Mesenteric fat pad (tissue), 1 donor: Measurements from ENCODE around the gene FAM151B. TPM values are rescaled to one million over a fixed set of nuclear protein-coding genes. Genes with fewer than 3 reads are reported as not detected.
"Not testable (repeated sequence)": the region's sequence is repeated elsewhere in the genome, so short reads cannot be mapped to it uniquely, and the experiment has no call there.

ENCODE experiments used
- DNase-seq: peaks from one replicate; pipeline ENCODE4 v3.0.0-alpha.2; 2020; ENCODE audit warnings: low spot score
- long read RNA-seq: library from polyadenylated mRNA; unstranded; transcript quantifications from one replicate; pipeline ENCODE4 v2.0.0, GENCODE V29; 2020
- total RNA-seq: library from RNA; stranded (reverse); fragmentation: NEBNext Ultra II Directional; extraction: Animal tissue kit (Norgen Biotek cat#: 25700); gene quantifications from one replicate; pipeline ENCODE4 v1.2.1, GENCODE V29; 2021
- donor health status: DM: yes; HTN: yes; CAD: no.

Gene FAM151B, protein sequence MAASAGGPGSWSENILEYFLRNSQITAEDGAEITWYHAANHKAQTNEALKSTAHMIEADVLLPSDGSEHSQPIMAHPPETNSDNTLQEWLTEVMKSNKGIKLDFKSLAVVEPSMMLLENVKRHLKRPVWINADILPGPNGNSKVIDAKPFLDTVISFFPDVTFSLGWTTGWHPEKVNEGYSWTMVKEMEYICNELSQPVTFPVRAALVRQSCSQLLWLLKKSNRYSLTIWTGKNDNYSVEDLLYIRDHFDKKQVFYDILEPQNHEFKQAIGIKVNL
- total RNA-seq, result 4.0 TPM
- long read RNA-seq, partial matches to known transcripts, result 3 of 7 reads
- long read RNA-seq, other reads (novel, unspliced or antisense), result 1 of 7 reads

DNA sequence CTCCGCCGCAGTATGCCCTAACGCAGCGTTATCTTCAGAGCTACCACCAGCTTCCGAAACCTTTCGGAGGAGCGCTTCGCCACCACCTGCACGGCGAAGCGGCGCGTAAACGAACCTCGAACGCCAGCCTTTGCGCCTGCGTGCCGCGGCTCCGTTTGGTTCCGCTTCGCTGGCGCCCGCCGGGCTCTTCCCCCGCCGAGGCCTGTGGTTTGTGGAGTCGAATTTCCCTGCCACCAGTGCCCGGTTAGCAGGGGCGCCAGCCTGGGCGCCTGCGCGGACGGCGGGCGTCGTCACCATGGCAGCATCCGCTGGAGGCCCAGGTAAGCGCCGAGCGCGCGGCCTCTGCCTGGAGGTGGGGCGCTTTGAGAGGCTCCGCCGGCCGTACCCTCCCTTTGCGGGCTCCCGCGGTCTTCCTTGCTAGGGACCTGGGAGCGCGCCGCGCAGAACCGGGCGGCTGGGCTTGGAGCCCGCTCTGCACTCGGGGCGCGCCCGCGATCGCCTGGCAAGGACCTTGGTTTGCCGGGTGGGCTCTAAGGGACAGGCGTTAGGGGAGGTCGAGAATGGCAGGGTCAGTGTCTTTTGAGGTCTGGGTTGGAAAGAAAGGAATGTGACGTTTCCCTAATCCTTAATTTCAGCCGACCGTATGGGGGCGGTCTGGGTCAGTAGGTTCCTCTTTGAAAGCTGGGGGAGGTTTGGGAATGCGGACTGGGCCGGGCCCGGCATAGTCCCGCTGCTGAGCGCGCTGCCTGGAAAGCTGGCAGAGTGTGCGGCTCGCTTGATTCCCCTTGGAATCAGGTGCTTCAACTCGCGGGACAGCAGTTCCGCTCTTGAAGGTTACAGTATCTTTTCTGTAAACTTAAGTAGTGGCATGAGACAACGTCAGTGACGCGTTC lies at the start of gene FAM151B:
Gene FAM151B, plus strand, starts transcription at position 272 of the 893 bp plus-strand sequence. Its CDS starts 24 bp downstream, at position 296.
- peak; percentile 94 for DNase-seq

DNA sequence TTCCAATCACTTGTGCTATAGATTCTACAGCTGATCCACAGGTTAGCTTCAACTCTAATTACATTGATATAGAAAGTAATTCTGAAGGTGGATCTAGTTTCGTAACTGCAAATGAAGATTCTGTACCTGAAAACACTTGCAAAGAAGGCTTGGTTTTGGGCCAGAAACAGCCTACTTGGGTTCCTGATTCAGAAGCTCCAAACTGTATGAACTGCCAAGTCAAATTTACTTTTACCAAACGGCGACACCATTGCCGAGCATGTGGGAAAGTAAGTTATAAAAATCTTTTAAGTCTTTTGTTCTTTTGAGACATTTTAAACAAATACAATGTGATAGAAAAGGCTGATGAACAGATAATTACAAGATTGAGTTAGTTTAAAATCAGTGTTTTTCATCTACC lies 49.2 kb upstream of the FAM151B start:
- DNase-seq, result no peak

DNA sequence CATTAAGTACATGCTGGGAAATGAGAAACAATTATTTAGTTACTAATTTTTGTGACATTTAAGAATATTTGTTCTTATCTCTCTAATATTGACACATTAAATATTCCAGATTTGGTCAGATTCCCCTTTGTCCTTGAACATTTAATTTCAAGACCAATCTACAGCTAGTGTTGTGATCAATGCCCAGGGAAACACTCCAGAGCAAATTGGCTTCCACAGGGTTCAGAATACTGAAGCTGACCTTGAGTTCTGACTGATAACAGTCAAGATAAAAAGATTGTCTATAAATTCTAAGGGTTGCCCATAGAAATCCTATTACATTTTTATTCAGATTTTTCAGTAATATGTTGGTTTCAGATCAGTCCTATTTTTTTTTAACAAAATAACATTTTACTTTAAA lies 48.7 kb upstream of the FAM151B start:
- no peak for DNase-seq

DNA sequence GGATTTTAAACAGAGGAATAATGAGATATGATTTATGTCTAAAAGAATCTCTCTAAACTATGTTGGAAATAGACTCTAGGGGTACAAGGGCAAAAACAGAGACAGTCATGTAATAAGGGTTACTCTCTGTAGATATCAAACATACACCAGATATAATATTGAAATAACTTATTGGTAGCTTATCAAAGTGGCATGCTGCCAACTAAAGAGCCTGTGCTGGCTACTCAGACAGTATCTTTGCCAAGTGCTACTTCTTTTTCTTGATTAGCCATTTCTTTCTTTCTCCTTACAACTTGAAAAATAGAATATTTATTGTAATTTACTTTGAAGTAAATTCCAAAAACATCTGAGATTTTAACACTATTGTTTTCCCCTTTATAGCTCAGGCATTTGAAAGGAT lies 45.2 kb upstream of the FAM151B start:
- no peak for DNase-seq

DNA sequence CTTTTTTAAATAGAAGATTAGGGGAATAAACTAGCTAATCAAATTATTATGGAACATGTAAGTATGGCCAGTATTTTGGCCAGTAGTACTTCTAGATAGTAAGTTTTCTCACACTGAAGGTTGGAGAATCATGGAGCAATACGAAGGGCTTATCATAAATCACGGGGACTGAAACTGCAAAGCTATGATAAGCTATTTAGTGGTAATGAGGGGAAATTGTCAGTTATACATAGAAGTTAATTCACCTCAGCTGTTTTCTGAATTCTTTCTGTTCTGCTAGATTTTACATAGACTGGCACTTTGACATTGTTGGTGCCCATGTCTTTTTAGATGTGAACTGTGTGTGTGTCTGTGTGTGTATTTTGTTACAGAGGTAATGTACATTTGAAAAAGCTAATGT lies 34.5 kb upstream of the FAM151B start:
- DNase-seq, result no peak

DNA sequence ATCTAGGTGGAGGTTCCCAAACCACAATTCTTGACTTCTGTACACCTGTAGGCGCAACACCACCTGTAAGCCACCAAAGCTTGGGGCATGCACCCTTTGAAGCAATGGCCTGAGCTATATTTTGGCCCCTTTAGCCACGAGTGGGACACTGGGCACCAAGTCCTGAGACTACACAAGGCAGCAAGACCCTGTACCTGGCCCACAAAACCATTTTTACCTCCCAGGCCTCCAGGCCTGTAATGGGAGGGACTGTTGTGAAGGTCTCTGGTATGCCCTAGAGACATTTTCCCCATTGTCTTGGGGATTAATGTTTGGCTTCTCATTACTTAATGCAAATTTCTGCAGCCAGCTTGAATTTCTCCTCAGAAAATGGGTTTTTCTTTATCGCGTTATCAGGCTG lies 24.6 kb upstream of the FAM151B start:
- DNase-seq, result no peak

DNA sequence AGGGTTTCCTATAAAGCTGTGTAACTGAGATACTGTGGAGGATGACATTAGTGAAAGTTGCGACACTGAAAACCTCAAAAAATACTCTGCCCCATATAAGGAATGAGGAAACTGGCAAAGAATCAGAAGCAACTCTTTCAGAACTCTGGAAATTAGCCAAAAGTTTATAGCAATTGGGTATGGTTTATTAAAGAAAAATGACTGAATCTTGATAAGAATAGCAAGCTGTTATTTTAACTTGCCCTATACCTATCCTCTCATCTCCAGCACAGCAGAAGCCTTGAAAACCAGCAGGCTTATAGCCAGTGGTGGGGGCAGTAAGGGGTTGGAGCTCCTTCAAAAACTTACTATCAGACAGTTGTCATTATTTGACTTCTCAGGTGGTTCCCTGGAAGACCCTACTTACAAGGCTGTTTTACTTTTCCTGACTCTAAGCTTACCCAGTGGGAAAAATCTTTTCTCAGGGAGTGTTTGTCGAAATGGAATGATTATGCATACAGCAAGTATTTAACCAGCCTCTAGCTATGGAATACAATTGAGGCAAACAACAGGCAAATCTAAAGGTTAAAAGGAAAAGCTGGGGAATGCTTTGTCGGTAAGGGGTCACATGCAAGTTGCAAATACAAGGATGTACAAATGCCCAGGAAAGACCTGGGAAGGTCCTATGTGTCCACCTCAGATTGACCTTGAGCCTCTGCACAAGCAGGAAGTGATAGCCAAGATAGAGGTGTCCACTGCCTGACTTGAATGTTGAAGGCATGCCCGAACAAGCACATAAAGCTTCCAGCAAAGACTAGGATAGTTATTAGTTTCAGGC lies 21.0 kb upstream of the FAM151B start:
- DNase-seq, result no peak

DNA sequence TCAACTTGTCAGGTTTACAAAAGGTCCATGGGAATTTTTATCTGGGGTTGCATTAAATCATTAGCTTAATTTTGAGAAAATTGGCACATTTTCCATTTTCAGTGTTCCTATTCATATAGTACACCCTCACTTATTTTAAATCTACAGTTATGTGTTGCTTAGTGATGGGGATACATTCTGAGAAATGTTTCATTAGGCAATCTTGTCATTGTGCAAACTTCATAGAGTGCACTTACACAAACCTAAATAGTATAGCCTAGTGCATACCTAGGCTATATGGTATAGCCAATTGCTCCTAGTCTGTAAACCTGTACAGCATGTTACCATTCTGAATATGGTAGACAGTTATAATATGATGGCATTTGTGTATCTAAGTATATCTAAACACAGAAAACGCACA lies 19.8 kb upstream of the FAM151B start:
- DNase-seq, result no peak

DNA sequence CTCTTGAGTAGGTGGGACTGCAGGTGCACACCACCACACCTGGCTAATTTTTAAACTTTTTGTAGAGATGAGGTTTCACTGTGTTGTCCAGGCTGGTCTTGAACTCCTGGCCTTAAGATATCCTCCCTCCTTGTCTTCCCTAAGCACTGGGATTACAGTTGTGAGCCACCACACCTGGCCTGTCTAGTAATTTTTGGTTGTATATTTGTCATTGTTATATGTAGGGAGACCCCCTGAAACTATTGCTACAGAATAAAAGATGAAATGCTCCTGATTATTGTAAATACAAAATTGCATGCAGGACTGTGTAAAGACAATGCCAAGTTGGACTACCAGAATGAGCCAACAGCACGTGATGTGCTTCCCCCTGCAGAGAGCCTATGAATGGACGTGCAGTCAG lies 17.3 kb upstream of the FAM151B start:
- not testable (repeated sequence) for DNase-seq

DNA sequence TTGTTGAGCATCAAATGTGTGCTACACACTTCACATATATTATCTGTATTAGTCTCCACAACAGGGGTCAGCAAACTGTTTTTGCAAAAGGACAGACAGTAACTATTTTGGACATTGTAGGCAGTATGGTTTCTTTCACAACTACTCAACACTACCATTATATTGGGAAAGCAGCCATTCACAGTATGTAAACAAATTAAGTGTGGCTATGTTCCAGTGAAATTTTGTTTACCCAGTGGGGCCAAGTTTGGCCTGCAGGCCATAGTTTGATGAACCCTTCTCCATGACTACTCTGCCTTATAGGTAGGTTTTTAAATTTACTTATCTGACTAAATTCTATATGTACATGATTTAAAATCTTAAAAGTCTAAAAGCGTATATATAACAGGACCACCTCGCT lies 13.0 kb upstream of the FAM151B start:
- DNase-seq, result no peak

DNA sequence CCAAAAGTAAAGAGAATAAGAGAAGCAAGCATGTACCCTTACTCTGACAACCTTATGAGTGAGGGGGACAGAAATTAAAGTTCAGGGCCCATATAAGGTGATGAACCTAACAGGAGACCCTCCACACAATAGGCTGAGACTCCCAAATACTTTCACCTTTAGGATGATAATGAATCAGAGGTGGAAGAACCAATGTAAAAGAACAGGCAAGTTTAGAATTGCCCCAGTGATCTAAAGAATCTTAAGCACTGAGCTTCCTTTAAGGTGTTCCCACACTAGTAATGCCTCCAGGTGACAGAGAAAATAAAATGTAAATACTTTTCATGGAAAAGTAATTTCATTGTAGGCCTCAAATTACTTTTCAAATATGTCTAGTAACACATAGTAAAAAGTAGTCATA lies 8.2 kb upstream of the FAM151B start:
- no peak for DNase-seq

DNA sequence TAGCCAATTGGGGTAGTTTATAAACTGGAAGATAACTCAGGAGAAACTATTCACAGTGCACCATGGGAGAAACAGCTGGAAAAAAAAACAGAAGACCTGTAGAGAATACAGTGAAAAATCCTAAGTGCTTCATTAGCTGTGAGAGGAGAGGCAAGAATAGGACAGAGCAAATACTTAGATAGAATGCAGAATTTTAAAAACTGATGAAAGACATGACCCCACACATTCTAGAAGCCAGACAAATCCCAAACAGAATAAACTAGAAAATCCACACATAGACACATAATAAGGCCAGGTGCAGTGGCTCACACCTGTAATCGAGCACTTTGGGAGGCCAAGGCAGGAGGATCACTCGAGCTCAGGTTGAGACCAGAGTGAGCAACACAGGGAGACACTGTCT lies 7.5 kb upstream of the FAM151B start:
- no peak for DNase-seq

DNA sequence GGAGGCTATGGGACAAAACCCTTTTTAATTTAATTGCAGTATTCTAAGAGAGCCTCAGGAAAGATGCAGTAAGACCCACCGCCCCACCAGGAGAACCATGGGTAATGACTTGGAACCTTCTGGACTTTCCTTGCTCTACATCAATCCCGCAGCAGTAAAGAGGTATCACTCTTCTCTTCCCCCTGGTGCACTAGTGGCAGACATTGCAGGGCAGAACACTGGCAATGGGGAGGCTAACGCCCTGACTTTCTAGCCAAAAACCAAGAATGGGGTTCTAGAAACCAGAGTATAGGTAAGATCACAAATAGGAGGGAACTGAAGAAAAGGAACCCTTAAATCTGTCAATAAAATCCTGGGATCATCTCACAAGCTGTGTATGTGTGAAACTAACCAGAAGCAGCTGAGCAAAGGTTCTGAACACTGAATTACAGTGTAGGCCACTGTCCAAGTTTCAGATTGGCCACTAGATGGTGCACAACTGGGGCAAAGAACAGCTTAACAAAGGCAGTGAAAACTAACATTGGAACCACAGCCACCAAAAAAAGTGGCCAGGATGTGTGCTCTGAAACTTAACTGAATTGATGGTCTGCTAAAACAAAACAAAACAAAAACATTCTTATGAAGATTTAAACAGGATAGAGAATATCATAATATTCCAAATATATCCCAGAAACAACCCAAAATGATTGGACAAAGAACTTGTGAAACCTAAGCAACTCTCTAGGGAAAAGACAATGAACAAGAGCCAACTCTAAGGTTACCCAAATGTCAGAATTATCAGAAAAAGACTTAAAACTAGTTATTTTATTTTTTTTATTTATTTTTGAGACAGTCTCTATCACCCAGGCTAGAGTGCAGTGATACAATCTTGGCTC lies 6.6 kb upstream of the FAM151B start:
- no peak for DNase-seq

DNA sequence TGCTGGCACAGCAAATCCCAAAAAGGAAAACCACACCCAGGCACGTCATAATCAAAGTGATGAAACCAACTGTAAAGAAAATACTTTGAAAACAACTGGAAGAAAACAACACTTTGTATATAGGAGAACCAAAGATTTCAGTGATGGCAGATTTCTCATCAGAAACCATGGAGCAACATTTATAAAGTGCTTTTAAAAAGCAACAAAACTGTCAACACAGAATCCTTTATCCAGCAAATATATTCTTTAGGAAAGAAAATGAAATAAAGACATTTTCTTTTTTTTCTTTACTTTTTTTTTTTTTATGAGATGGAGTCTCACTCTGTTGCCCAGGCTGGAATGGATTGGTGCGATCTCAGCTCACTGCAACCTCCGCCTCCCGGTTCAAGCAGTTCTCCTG lies 5.3 kb upstream of the FAM151B start:
- no peak for DNase-seq

DNA sequence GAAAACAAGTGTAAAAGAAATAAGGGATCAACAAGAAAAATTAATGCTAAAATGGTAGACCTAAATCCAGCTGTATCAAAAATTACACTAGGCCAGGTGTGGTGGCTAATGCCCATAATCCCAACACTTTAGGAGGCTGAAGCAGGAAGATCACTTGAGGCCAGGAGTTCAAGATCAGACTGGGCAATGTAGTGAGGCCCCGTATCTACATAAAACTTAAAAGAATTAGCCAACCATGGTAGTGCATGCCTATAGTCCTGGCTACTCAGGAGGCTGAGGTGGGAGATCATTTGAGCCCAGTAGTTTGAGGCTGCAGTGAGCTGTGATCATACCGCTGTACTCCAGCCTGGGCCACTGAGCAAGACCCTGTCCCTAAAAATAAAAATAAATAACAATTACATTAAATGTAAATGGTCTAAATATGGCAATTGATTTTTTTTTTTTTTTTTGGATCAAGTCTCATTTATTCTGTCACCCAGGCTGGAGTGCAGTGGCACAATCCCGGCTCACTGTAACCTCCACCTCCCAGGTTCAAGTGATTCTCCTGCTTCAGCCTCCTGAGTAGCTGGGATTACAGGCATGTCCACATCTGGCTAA lies 4.2 kb upstream of the FAM151B start:
- DNase-seq, result no peak

DNA sequence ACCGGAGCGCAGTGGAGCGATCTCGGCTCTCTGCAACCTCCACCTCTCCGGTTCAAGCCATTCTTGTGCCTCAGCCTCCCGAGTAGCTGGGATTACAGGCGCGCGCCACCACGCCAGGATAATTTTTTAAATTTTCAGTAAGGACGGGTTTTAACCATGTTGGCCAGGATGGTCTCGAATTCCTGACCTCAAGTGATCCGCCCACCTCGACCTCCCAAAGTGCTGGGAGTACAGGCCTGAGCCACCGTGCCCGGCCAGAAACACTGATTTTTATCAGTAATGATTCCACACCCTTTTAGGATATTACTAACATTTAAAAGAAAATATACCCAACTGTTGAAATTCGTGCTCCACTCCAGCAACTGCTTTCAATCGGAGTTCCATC lies 464 bp upstream of the FAM151B start:
- DNase-seq, result no peak

DNA sequence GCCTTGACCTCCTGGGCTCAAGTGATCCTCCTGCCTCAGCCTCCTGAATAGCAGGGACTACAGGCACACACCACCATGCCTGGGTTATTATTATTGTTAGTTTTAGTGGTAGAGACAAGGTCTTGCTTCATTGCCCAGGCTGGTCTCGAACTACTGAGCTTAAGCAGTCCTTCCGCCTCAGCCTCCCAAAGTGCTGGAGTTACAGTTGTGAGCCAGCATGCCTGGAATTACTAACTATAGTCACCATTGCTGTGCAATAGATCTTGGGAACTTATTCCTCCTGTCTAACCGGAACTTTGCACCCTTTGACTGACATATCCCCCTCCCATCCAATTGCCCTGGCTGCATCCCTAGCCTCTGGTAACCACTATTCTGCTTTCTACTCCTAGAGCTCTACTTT lies 3.4 kb downstream of the FAM151B start:
- DNase-seq, result no peak

DNA sequence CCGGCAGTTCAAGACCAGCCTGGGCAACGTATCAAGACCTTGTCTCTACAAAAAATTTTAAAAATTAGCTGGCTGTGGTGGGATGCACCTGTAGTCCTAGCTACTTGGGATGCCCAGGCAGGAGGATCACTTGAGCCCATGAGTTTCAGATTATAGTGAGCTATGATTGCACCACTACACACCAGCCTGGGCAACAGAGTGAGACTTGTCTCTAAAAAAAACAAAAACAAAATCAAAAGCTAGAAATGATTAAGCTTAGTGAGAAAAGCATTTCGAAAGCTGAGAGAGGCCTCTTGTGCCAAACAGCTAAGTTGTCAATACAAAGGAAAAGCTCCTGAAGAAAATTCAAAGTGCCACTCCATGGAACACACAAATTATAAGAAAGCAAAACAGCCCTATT lies 4.8 kb downstream of the FAM151B start:
- no peak for DNase-seq

DNA sequence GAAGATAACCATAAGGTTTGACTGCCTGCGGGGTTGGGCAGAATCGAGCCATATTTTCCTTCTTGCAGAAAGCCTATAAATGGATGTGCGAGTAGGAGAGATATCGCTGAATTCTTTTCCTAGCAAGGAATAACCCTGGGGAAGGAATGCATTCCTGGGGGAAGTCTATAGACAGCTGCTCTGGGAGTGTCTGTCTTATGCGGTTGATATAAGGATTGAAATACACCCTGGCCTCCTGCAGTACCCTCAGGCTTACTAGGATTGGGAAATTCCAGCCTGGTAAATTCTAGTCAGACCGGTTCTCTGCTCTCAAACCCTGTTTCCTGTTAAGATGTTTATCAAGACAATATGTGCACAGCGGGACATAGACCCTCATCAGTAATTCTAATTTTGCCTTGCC lies 5.5 kb downstream of the FAM151B start:
- DNase-seq, result not testable (repeated sequence)

DNA sequence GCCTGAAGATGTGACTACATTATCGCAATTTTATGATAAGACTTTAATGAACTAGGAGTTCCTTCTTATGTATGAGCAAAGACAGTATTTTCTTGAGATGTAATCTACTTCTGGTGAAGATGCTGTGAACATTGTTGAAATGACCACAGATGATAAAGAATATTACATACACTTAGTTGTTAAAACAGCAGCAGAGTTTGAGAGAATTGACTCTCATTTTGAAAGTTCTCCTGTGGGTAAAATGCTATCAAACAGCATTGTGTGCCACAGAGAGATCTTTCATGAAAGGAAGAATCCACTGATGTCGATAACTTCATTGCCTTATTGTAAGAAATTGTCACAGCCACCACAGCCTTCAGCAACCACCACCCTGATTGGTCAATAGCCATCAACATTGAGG lies 8.0 kb downstream of the FAM151B start:
- DNase-seq, result no peak
